ENCODE results near the gene FUT7. TPM values are rescaled to one million over a fixed set of nuclear protein-coding genes. Genes with fewer than 3 reads are reported as not detected.

FUT7 gene
- polyA plus RNA-seq, 1 donor, result 0.08 TPM

DNA sequence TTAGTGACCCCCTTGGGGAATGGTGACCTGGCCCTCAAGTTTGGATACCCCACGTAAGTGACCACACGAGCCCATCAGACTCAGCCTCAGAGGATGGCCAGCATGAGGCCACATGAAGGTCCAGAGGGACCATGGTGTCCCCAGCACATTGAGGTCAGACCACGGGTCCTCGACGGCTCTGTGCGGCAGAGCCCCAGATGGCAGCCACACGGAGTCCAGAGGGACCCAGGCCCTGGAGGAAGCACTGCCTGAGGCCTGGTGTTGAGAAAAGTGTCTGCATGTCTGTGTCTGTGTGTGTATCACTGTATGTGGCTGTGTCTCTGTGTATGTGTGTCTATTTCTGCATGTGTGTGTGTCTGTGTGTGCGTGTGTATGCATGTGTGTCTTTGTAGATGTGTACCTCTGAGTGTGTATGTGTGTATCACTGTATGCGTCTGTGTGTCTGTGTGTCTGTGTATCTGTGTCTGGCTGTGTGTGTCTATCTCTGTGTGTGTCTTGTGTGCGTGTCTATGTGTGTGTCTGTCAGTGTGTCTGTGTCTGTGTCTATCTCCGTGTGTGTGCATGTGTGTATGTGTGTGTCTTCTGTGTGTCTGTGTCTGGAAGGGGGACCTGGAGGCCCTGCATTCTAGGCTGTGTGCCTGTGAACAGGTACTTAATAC lies 48.1 kb downstream of the FUT7 start:
- no peak for DNase-seq (ENCODE audit: low read depth)

- DNase-seq (ENCODE audit: low read depth), result no peak
Observed at GRCh38 chr9:136983167-136983566, 48.7 kb downstream of the FUT7 start.

DNA sequence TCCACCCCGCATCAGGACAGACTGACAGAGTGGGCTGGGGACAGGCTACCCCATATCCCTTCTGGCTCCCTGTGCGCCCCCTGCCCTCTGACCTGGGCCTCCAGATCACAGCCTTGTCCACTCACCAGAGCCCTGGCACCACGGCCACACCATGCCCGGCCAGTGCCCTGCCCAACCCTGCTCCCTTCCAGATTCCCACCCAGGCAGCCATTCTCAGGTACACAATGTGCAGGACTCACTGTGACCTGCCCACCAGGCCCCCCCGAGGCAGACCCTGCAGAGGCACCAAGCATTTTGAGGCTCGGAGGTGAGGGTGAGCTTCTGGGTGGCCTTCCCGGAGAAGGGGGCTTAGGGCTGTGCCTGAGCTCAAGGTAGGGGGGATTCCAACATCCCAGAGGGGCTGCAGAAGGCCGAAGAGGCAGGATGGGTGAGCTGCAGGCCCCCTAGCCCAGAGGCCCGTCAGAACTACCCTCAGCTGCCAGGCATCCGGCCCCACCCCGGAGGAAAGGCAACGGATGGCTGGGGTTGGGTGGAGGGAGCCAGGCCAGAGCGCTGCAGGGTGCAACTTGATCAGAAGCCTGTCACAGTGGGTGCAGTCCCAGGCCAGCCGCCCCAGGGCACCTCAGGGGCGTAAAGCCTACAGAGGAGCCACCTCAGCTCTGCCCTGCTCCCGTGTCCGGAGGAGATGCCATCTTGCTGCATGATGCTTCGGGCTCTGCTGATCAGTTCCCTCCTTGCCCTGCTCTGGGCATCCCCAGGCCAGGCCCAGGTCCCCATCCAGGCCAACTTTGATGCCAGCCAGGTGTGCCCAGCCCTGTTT lies 49.4 kb downstream of the FUT7 start, which contains the start of gene LCNL1:
Gene LCNL1 (plus strand): TSS at position 762 of the 820 bp plus-strand sequence. CDS start 594 bp downstream, outside the sequence.
- DNase-seq (ENCODE audit: low read depth), result no peak

DNA sequence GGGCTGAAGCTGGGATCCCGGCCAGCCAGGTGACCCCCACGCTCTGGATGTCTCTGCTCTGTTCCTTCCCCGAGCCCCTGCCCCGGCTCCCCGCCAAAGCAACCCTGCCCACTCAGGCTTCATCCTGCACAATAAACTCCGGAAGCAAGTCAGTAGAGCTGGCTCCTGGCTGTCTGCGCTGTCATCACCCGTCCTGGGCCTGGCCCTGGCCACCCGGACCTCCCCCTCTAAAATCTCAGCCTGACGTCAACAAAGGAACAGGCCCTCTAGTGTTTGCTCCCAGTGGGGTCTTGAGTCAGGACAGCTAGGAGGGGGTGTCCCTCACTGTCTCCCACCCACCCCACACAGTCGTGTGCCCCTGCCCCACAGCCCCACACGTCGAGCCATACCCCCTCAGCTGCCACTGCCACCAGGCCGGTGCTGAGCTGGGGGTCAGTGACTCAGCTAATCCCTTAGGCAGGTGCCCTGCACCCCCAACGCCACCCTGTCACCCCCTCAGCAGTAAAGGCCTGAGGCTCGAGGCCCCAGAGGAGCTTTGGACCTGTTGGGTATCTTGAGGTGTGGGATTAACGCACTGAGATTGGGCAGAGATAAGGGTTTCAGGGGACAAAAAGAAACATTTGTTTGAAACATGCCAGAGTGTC lies 50.2 kb downstream of the FUT7 start:
- DNase-seq (ENCODE audit: low read depth), result no peak

DNA sequence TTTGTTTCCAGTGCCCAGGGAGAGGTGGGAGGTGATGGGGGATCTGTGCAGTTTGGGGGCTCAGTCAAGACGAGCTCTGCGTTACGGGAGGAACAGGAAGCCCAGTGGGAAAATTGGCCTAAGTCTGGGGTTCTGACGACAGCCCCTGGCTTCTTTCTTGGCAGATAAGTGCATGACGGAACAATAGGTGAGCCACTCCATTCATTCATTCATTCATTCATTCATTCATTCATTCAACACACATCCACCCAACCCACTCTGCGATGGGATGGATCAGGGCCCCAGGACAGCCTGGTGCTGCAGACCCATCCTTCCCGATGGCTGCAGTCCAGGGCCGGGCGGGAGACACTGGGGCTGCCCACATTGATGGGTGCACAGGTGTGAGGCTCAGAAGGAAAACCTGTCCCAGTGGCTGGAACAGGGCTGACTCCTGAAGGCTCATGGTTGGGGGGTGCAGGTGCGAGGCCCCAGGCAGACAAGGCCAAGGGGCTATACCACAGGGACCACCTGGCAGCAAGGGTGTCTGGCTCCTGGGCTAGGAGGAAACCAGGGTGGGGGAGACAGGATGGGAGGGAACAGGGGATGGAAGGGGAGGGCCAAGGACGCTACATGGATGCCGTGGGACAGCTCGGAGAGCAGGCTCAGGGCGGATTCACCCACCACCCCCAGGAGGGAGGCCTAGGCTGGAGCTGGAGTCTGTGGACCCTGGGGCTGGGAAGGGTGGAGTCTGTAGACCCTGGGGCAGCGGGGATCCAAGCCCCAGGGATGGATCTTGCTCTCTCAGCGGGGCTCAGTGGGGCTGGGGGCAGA lies 51.0 kb downstream of the FUT7 start:
- no peak for DNase-seq (ENCODE audit: low read depth)

Other genes with a start within 250 kb of the FUT7 start
- gene TMEM141, start 240.7 kb downstream of the FUT7 start, polyA plus RNA-seq (ENCODE audit: insufficient read length), result 34.8 TPM
- gene CCDC183, start 235.8 kb downstream of the FUT7 start, polyA plus RNA-seq (ENCODE audit: insufficient read length), result 1.9 TPM
- gene RABL6, start 224.1 kb downstream of the FUT7 start, polyA plus RNA-seq (ENCODE audit: insufficient read length), result 59.8 TPM
- gene AJM1, start 189.6 kb downstream of the FUT7 start, polyA plus RNA-seq (ENCODE audit: insufficient read length), result 2.4 TPM
- 99.6 TPM for gene PHPT1, start 182.7 kb downstream of the FUT7 start, polyA plus RNA-seq (ENCODE audit: insufficient read length)
- gene MAMDC4, start 179.7 kb downstream of the FUT7 start, polyA plus RNA-seq (ENCODE audit: insufficient read length), result 4.8 TPM
- gene EDF1, start 165.8 kb downstream of the FUT7 start, polyA plus RNA-seq (ENCODE audit: insufficient read length), result 312 TPM
- gene TRAF2, start 145.6 kb downstream of the FUT7 start, polyA plus RNA-seq (ENCODE audit: insufficient read length), result 11.0 TPM
- 41.2 TPM for gene FBXW5, start 87.3 kb downstream of the FUT7 start, polyA plus RNA-seq (ENCODE audit: insufficient read length)
- gene C8G, start 86.8 kb downstream of the FUT7 start, polyA plus RNA-seq (ENCODE audit: insufficient read length), result 0.32 TPM
- 0.71 TPM for gene LCN12, start 79.8 kb downstream of the FUT7 start, polyA plus RNA-seq (ENCODE audit: insufficient read length)
- 21.9 TPM for gene PTGDS, start 54.6 kb downstream of the FUT7 start, polyA plus RNA-seq (ENCODE audit: insufficient read length)
- gene LCNL1, start 49.1 kb downstream of the FUT7 start, polyA plus RNA-seq (ENCODE audit: insufficient read length), result 0.61 TPM
- gene PAXX, start 39.7 kb downstream of the FUT7 start, polyA plus RNA-seq (ENCODE audit: insufficient read length), result 22.8 TPM
- 0.42 TPM for gene CLIC3, start 35.5 kb downstream of the FUT7 start, polyA plus RNA-seq (ENCODE audit: insufficient read length)
- gene ABCA2, start 3.9 kb downstream of the FUT7 start, polyA plus RNA-seq (ENCODE audit: insufficient read length), result 16.5 TPM
- gene NPDC1, start 14.1 kb upstream of the FUT7 start, polyA plus RNA-seq (ENCODE audit: insufficient read length), result 40.9 TPM
- gene ENTPD2, start 22.0 kb upstream of the FUT7 start, polyA plus RNA-seq (ENCODE audit: insufficient read length), result 16.2 TPM
- gene SAPCD2, start 38.5 kb upstream of the FUT7 start, polyA plus RNA-seq (ENCODE audit: insufficient read length), result 3.6 TPM
- 1.9 TPM for gene UAP1L1, start 45.4 kb upstream of the FUT7 start, polyA plus RNA-seq (ENCODE audit: insufficient read length)
- 38.6 TPM for gene MAN1B1, start 54.9 kb upstream of the FUT7 start, polyA plus RNA-seq (ENCODE audit: insufficient read length)
- gene DPP7, start 82.6 kb upstream of the FUT7 start, polyA plus RNA-seq (ENCODE audit: insufficient read length), result 21.7 TPM
- gene GRIN1, start 107.1 kb upstream of the FUT7 start, polyA plus RNA-seq (ENCODE audit: insufficient read length), result not detected
- gene LRRC26, start 138.0 kb upstream of the FUT7 start, polyA plus RNA-seq (ENCODE audit: insufficient read length), result 0.11 TPM
- gene TMEM210, start 140.0 kb upstream of the FUT7 start, polyA plus RNA-seq (ENCODE audit: insufficient read length), result not detected
- gene ANAPC2, start 156.5 kb upstream of the FUT7 start, polyA plus RNA-seq (ENCODE audit: insufficient read length), result 30.4 TPM
- gene SSNA1, start 156.6 kb upstream of the FUT7 start, polyA plus RNA-seq (ENCODE audit: insufficient read length), result 53.7 TPM
- gene TPRN, start 168.7 kb upstream of the FUT7 start, polyA plus RNA-seq (ENCODE audit: insufficient read length), result 10.9 TPM
- gene TMEM203, start 173.6 kb upstream of the FUT7 start, polyA plus RNA-seq (ENCODE audit: insufficient read length), result 33.0 TPM
- gene NDOR1, start 173.6 kb upstream of the FUT7 start, polyA plus RNA-seq (ENCODE audit: insufficient read length), result 7.0 TPM
- 2.5 TPM for gene RNF208, start 190.2 kb upstream of the FUT7 start, polyA plus RNA-seq (ENCODE audit: insufficient read length)
- gene CYSRT1, start 193.1 kb upstream of the FUT7 start, polyA plus RNA-seq (ENCODE audit: insufficient read length), result 2.4 TPM
- 2.4 TPM for gene RNF224, start 195.4 kb upstream of the FUT7 start, polyA plus RNA-seq (ENCODE audit: insufficient read length)
- gene SLC34A3, start 198.8 kb upstream of the FUT7 start, polyA plus RNA-seq (ENCODE audit: insufficient read length), result 1.5 TPM
- gene TUBB4B, start 209.2 kb upstream of the FUT7 start, polyA plus RNA-seq (ENCODE audit: insufficient read length), result 146 TPM
- 0.18 TPM for gene STPG3, start 219.2 kb upstream of the FUT7 start, polyA plus RNA-seq (ENCODE audit: insufficient read length)
- 45.6 TPM for gene NELFB, start 223.2 kb upstream of the FUT7 start, polyA plus RNA-seq (ENCODE audit: insufficient read length)
- 7.6 TPM for gene TOR4A, start 245.6 kb upstream of the FUT7 start, polyA plus RNA-seq (ENCODE audit: insufficient read length)